Activated effector memory CD4-positive, alpha-beta T cell treated with anti-CD3 and anti-CD28 coated beads, Interleukin-2, amount 50 U/mL, for 16 hours (primary cell): ENCODE measurements around the gene SERPINB7.
"Not testable (repeated sequence)": the region's sequence is repeated elsewhere in the genome, so short reads cannot be mapped to it uniquely, and the experiment has no call there.

Source experiments
- DNase-seq: peaks from one replicate; pipeline ENCODE4 v3.0.0-alpha.2; 2020

SERPINB7 gene

GRCh38 chr18:63775166-63775730 is at the start of gene SERPINB7:
Gene SERPINB7, plus strand, starts transcription at chr18:63775418. Its CDS starts 6,955 bp downstream, at chr18:63782373.
- no peak for DNase-seq

- no peak for DNase-seq
Observed at GRCh38 chr18:63725682-63726480, 49.3 kb upstream of the SERPINB7 start.

GRCh38 chr18:63730773-63731172 is 44.4 kb upstream of the SERPINB7 start:
- no peak for DNase-seq

- no peak for DNase-seq
Observed at GRCh38 chr18:63731215-63731614, 44.0 kb upstream of the SERPINB7 start.

GRCh38 chr18:63736876-63737275 is 38.3 kb upstream of the SERPINB7 start:
- no peak for DNase-seq

GRCh38 chr18:63741769-63742168 is 33.4 kb upstream of the SERPINB7 start:
- DNase-seq = no peak

- DNase-seq = no peak
Observed at GRCh38 chr18:63747006-63747405, 28.2 kb upstream of the SERPINB7 start.

- no peak for DNase-seq
Observed at GRCh38 chr18:63749489-63749888, 25.7 kb upstream of the SERPINB7 start.

GRCh38 chr18:63752636-63753035 is 22.6 kb upstream of the SERPINB7 start:
- DNase-seq = no peak

- no peak for DNase-seq
Observed at GRCh38 chr18:63753676-63754075, 21.5 kb upstream of the SERPINB7 start.

GRCh38 chr18:63757541-63757940 is 17.7 kb upstream of the SERPINB7 start:
- DNase-seq = no peak

GRCh38 chr18:63758615-63759240 is 16.5 kb upstream of the SERPINB7 start:
- no peak for DNase-seq

- DNase-seq = not testable (repeated sequence)
Observed at GRCh38 chr18:63759786-63760185, 15.4 kb upstream of the SERPINB7 start.

GRCh38 chr18:63762518-63762917 is 12.7 kb upstream of the SERPINB7 start:
- DNase-seq = no peak

GRCh38 chr18:63763831-63764600 is 11.2 kb upstream of the SERPINB7 start:
- no peak for DNase-seq

GRCh38 chr18:63765837-63766236 is 9.4 kb upstream of the SERPINB7 start:
- DNase-seq = no peak

GRCh38 chr18:63773551-63773950 is 1.7 kb upstream of the SERPINB7 start:
- no peak for DNase-seq

- no peak for DNase-seq
Observed at GRCh38 chr18:63774511-63774910, 707 bp upstream of the SERPINB7 start.

GRCh38 chr18:63779386-63779785 is 4.2 kb downstream of the SERPINB7 start:
- no peak for DNase-seq

- no peak for DNase-seq
Observed at GRCh38 chr18:63783394-63783793, 8.2 kb downstream of the SERPINB7 start.

- DNase-seq = no peak
Observed at GRCh38 chr18:63784787-63785452, 9.7 kb downstream of the SERPINB7 start.

GRCh38 chr18:63787673-63788072 is 12.5 kb downstream of the SERPINB7 start:
- no peak for DNase-seq
